Dermis blood vessel endothelial cell (primary cell): Measurements from ENCODE around the gene LRRC1. TPM values are rescaled to one million over a fixed set of nuclear protein-coding genes. Genes with fewer than 3 reads are reported as not detected.
"Not testable (repeated sequence)": the region's sequence is repeated elsewhere in the genome, so short reads cannot be mapped to it uniquely, and the experiment has no call there.

Experiments
- DNase-seq: peaks from one replicate; pipeline ENCODE4 v3.0.0; 2010
- total RNA-seq: library from RNA; depleted of rRNA; stranded (reverse); fragments of >200 nt; gene quantifications from 2 replicates; pipeline ENCODE4 v1.2.3, GENCODE V29; 2014

LRRC1 gene
- total RNA-seq, 1 donor from 2014 or later = 68.8 TPM

DNA sequence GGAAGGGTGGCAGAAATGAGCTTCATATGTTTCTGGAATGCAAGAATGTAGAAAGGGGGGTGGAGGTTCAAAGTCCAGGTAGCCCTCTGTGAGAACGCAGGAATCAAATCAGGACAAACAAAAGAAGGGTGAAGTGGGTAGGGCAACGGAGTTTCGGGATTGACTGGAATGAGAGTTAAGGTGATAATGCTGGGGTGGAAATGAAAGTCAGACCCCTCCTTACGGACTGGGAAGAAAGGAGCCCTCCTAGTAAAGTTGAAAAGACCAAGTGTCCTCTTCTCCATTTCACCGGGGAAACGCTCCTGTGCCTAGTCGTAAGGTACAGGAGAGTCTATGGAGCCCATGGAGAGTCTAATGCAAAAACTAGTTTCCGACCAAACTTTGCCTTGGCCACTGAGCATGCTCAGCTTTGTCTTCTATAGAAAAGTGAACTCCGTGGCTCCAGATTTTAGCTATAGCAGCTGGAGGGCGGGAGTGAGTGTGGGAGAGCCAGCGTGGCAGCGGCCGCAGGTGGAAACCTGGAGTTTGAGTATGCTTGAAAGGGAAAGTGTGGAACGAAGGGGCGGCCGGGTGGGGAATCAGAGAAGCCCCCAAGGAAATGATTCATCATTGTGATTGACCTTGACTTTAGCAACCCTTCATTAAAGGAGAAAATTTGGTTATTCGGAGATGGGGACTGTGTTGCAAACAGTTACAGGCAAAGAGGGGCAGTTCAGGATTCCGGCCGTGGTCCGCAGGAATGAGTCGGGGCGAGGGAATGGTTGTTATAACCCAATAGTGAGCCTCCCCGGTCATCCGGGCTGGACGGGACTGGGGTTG lies 1.3 kb upstream of the LRRC1 start:
- DNase-seq = peak; percentile 73

DNA sequence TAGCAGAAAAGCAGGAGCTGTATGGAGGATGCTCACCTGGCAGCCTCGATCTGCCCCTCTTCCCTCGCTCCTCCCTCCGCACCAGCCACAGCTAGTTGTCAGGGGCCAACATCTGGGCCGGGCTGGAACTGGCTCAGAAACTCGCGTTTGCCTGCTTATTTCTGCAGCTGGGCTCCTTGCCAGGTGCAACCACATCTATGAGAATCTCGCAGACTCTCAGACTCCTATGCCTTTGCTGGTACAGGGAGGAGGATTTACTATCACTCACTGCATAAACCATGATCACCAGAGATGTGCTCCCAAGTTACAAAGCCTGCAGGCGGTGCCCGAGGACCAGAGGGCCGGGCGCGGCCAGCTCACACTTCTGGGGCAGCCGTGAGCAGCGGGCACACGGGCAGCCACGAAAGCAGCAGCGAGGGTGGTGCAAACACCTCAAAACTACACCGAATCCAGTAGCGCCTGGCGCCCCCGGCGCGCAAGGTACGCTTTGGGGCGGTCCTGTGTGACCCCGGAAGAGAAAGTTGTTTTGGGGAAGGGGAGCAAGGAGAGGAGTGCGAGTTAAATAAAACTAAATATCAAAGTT lies 577 bp upstream of the LRRC1 start:
- peak; percentile 88 for DNase-seq

DNA sequence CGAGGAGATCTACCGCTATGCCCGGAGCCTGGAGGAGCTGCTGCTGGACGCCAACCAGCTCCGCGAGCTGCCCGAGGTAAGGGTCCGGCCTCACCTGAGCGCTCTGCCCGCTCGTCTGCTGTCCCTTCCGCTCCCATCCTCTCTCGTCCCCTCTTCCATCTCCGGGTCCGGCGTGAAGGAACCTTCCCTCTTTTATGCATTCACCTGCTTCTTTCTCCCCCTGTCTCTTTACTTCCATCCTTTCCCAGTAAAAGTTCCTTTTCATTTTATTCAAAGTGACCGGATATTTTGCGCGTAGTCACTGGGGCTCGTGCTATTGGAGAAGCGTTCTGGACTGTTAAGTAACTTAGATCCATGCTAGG lies 516 bp downstream of the LRRC1 start:
- peak; percentile 43 for DNase-seq

DNA sequence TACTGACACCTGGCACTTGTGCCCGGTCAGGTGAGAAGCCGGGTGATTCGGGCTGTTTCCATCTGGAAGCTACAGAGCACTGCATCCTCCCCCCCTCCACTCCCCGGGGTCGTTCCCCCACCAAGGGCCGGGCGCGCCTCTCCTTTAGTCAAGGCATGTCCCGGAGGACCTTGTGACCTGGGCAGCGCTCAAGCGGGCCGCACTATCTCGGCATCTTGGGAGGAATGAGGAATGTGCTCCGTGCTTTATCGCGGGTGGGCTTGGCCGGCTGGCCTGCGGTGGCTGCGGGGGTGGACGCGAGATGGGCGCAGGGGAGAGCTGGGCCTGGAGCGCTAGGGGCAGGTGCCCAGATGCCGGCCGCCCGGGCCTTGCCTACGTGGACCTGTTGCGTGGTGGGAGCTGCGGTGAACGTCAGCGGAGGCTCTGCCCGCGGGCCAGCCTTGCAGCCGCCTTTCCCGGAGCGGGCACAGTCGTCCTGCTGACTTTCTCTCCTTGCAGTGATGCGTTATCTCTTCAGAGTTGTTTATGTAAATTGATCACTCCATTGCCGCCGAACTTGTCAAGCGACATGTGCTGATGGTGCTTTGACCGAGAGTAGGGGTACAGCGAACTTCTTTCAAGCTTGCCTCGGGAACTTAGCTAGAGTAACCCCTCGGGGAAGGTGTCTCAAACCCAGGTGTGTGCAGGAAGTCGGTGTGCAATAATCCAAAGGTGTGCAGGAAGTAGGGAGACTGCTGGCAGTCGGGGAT lies 1.1 kb downstream of the LRRC1 start:
- peak; percentile 55 for DNase-seq

DNA sequence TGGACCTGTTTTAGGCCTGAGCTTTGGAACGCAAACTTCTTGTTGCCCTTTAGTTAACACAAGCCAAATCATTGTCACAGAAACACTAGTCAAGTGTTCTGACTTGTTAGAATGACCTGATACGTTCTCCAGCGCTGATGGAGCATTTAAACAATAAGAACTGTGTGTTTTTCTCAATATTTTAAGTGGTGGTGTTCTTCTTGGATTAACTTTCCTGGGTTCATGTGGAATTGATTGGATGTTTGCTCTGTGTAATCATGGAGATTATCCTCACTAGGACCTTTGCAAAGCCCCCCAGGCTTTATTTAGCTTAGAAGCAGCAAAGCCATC lies 1.6 kb downstream of the LRRC1 start:
- DNase-seq = peak; percentile 37

DNA sequence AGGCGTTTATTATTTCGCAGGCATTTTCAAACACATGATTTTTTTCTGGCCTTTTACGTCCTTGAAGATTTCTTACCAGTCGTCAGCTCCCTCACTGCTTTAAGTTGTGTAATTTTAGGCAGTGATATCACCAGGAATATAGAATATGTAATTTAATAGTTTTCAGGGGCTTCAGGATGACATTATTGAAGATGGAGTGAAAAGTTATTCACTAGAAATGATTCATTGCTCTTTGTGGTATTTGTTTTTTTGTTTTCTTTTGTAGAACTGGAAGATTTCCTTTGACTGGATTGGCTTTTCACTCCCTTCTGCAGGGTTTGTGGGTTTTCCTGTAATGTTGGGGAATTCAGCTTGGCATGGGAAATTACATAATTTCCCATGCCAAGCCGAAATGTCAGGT lies 2.0 kb downstream of the LRRC1 start:
- DNase-seq = no peak

DNA sequence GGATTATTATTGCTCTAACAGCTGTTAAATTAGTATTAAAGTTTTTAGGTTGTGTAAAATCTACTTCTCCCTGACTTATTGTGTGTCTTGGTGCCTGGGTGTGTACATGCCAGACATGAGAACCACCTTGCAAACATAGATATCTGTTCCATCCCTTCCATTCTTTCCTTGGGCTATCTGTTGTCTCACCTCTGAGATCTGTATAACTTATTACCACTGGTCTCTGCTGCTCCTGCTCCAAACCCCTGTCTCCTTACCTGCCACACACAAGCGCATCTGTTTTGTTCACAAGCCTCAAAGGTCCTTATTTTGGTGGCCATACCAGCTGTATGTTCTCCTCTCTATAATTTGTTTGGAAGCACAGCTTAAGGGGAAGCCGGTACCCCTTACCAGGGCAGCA lies 2.5 kb downstream of the LRRC1 start:
- DNase-seq = no peak

DNA sequence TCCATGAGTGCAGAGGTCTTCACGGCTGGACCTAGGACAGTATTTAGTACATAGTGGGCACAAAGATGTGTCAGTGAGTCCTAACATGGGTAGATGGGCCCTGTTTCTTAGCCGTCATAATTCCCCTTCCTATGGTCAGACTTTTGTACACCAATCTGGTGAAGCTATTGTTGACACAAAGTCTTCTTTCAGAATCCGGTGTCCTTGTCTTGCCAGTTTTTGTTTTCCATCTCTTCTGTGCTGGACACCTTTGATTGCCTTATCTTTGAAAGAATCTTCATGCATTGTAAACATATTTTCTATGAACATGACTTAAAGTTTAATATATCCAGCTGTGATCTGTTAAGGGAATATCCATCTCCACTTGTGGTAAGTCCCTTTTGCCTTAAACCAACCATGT lies 4.5 kb downstream of the LRRC1 start:
- DNase-seq = no peak

DNA sequence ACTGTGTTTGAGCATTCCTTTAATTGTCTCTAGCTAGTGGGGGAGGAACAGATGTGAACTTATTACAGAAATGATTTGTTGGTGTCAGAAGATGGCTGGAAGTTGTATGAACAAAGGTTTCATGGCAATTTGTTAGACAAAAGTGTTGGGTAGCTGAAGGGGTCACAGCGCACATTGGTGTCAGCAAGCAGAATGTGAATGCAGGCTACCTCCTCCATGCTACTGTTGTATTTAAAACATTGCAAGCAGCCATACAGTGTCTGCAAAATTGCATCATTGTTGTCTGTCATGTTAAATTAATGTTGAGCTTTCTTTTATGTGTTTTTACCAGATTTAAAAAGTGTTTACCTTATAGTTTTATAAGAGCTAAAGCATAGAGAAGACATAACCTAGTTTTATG lies 6.2 kb downstream of the LRRC1 start:
- no peak for DNase-seq

DNA sequence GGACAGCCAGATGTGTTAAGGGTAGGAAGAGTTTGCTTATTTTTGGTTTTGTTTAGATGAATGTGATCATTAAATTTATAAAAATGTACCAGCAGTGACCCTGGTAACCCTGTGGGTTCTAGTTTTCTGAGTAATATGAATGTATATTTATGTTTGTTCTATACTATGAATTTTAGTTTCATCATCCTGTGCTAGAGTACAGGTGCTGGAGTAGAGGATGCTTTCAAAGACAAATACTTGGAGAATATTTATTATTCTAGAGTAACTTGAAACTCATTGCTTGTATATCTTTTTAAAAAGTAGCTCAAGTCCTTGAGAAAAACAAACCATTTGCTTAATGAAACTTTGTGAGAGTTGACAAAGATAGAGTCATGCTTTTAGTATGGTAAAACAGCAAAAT lies 7.8 kb downstream of the LRRC1 start:
- no peak for DNase-seq

DNA sequence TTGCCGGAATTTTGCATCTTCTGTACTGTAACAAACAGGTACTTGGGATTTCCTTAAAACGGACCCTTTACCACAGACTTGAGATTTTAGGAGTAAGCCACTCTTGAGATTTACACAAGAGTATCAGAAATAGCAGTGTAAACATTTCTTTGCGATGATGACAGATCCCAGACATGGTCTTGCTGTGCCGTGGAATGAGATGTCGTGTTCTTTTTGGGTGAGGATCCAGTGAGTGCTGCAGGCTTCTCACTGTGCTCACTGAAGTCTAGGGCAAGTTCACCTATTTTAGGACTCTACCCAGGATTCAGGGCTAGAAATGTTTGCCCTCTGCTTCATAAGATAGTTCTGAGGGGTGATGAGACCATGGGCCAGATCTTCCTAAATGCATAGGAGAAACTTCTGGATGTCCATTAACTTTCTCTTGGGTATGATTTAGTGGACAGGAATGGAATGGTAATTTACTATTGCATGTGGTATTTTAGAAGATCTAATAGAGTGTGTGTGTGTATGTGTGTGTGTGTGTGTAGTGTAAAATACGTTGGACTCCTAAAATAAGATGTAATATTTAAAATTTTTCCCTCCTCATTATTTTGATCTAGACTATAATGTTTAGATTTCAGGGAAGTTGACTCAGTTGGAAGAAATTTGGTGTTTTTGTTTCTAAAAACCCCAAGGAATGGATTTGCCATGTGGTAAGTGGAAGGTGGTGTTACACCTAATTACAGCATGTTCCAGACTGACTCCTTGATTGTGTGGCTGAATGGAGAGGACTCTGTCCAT lies 8.5 kb downstream of the LRRC1 start:
- DNase-seq = no peak

DNA sequence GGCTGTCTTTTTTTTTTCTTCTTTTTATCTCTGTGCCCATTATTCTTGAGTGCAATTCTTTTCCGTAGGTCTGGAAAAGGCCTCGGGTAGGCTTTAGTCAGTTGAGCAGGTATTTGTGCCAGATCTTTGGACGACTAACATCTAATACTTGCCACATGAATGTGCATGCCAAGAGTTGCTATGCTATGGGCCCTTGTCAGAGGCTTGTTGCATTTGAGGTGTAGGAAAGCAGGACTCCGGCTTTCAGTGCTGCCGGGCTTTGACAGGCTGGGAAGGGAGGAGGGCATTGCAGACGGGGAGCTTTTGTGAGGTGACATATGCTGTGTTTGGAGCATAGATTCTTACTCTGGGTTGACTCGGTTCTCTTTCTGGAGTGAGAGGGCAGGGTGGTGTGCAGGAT lies 10.2 kb downstream of the LRRC1 start:
- DNase-seq = no peak

DNA sequence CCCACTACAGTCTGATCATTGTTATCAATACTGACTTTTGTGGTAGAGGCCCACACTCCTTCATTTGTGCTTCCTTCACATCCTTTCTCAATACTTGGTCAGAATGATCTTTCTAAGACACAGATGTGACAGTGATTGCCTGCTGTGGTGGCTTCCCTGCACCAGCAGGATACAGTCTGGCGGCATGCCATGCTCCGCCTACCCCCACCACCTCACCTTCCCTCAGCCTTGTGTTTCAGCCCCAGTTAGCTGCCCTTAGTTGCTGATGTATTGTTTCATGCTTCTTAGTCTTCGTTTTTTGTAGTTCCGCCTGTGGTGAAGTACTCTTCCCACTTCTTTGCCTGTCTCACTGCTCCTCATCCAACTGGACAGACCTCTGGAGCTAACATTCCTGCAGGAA lies 10.9 kb downstream of the LRRC1 start:
- no peak for DNase-seq

DNA sequence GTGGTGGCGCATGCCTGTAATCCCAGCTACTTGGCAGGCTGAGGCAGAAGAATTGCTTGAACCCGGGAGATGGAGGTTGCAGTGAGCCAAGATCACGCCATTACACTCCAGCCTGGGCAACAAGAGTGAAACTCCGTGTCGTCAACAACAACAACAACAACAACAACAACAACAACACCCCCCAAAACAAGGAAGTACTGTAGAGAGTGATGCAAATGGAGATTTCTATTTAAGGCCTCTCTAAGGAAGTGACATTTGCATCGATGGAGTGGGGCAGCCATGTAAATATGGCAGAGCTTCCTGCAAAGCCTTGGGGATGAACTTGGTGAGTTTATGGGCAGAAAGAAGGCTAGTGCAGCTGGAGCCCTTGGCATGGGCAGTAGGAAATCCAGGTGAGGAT lies 12.8 kb downstream of the LRRC1 start:
- DNase-seq = not testable (repeated sequence)

DNA sequence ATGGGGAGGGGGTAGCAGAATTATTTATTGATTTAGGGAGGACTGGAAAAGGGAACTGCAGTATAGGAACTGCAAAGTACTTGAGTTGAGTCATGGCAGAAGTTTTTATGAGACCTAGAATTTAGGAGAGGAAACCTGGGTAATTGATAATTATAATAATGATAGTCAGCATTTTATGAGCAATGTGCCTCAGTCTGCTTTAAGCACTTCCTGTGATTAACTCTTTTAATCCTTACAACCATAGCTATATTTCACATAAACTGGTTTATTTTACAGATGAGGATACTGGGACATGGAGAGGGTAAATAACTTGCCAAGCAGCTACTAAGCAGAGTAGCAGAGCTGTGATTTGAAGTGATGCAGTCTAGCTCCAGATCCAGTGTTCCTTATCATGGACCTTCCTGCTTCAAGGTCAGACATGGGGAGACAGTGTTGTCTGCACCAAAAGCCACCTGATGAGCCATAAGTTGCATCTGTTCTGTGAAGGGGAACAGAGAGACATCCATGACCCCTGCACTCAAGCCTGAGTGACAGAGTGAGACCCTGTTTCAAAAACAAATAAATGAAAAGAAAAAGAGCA lies 13.6 kb downstream of the LRRC1 start:
- DNase-seq = no peak

DNA sequence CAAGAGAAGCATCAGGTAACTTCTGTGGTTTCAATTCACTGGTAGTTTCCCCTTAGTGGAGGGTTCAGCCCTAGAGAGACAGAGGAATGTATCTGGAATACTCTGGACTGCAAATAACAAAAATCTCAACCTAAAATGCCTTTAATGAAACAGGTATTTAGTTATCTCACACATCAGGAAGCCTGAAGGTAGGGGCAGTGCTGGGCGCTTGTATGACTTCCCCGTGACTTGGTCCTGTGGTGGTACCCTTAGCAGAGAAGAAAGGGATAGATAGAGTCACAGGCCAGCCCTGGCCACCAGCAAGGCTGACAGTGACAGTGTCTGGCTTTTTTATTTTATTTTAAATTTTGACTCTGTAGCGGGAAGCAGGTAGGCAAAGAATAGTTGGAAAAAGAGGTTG lies 14.9 kb downstream of the LRRC1 start:
- no peak for DNase-seq

DNA sequence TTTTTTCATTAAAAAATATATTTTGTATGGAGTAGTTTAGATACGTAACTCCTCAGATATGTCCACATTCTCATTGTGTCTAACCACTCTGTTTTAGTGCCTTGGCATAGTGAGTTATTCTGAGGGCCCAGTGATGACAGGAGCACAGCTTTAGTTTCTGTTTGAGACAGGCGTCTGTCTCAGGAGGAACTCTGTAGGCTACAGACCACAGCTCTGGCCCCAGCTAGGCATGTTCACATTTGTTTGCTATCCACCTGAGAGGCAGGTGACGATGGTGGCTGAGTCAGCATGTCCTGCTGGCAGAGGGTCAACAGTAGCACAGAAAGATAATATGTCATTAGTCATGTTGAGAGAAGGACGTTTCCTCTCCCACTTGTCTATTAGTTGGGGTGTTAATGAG lies 16.3 kb downstream of the LRRC1 start:
- peak; percentile 49 for DNase-seq

DNA sequence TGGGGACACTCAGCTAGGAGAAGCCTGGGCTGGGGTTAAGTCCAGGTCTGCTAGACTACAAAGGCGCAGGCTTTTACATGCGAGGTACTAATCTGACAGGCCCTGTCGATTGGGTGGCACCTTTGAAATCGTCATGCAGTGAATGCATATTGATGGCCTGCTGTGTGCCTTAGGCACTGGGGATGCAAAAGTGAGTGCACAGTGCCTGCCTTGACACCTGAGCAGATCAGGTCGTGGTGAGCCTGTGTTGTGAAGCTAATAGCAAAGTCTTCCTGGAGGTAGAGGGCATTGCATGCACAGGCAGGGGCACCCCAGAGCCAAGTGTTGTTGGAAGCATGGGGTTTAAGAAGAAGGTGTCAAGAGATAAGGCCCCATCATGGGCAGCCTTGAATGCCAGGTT lies 16.9 kb downstream of the LRRC1 start:
- no peak for DNase-seq

DNA sequence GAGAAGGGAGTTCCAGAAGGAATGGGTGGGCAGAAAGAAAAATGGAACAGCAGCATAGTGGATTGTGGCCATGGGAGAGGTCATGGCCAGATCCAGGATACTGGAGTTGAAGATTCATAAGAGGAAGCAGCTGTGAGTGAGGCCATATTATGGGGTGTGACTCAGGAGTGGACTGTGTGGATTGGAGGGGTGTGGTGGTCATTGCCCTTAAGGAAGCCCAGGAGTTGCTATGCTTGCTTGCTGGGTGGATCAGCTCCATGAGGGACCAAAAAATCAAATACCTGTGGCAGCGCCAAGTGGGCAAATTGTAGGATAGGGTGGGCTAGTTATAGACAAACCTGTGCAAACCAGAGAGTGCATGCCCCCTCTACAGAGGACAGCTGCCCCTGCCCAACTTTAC lies 18.3 kb downstream of the LRRC1 start:
- DNase-seq = peak; percentile 67

DNA sequence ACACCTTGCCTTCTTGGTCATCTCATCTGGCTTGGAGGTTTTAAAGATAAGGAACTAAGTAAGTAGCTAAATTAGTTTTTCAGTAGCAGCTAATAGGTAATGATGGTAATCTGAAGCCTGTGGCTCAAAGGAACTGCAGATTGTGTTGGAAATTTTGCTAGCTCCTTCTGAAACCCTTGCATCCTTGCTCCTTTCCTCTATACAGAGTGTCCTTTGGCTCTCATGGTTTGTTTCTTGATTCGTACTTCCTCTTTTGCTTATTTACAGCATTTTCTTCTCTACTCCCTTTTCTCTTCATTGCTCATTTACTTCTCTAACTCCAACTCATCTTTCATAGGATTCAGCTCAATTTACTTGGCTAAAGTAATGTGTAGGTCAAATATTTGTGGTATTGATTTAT lies 19.0 kb downstream of the LRRC1 start:
- no peak for DNase-seq

DNA sequence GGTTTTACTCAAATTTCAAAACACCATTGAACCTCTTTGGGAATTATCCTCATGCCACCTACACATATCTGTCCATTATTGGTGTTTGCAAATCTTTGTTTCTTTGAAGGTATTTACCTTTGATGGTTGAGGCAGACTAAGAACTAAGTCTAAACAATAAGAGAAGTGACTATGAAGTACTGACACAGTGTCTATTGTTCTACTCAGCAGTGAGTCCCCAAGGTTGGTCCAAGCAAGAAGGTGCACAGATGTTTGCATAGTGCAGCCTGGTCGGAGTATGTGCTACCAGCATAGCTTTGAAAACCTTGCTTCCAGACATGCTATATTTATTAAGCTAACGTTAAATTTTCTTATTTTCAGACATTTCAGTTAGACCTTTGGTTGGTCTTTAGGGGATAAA lies 19.5 kb downstream of the LRRC1 start:
- no peak for DNase-seq

DNA sequence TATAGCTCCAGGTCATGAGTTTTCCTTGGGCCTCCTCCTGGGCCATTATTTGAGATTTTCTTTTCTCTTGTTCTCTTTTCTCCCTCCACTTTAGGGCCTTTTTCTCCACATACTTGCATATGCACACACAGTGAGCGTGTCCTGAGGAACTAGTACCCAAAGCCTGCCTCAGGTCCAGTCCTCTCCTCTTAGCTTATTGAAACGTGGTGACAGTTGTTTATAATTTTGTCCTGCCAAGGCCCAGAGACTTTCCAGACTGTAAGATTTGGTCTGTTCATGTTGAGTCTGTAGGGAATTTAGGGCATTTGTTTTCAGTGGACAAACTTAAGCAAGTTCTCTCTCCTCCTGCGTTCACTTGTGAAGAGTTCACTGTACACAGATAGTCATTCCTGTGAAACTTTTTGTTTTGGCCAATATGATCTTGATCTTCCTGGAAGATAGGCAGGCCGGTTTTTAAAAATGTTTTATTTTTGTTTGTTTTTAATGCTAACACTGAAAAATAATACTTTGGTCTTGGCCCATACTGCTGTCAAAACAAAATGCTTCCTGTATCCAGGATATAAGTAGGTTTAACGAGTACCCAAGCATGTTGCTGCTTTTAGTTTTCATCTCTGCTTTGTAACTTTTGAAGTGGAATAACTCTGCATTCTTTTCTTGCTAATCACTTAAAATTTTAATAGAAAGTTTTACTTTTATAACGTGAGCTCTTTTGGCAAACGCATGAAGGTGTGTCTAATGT lies 20.7 kb downstream of the LRRC1 start:
- DNase-seq = peak; percentile 58
